Measurements from ENCODE around the gene KCNJ6.

KCNJ6 gene

DNA sequence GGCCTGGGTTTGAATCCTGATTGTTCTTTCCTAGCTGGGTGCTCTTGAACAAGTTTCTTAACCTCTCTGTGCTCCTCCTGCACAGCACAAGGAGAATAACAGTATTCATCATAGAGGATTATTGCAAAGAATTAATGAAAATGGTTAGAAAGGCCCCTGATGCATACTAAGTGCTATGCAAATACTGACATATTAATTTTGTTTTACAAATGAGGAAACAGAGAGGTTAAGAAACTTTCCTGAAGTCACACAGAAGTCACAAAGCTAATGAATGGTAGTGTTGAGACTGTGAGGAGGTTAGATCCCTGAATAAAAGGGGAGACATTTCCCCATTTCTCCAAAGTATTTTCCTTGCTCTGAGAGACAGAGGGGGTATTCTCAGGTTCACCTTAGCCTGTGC lies 99.0 kb downstream of the KCNJ6 start:
- no peak for DNase-seq (ENCODE audit: low read depth)

DNA sequence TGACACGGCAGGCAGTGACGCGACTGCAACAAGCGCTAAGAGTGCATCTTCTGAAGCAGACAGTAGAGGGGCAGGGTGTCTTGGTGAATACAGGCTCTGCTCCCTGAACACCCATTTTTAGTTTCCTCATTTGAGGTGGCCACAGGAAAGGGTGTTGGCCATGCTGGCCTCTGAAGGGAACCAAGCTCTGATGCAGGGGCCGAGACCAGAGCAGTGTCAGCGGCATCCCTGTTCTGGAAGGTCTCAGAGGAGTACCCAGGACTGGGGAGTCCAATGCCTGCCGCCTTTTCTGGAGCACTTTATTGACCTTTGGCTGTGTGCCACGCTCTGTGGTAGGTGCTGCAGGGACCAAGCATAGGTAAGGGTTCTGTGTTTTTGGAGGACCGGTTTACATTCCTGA lies 100.4 kb downstream of the KCNJ6 start:
- DNase-seq (ENCODE audit: low read depth): no peak

DNA sequence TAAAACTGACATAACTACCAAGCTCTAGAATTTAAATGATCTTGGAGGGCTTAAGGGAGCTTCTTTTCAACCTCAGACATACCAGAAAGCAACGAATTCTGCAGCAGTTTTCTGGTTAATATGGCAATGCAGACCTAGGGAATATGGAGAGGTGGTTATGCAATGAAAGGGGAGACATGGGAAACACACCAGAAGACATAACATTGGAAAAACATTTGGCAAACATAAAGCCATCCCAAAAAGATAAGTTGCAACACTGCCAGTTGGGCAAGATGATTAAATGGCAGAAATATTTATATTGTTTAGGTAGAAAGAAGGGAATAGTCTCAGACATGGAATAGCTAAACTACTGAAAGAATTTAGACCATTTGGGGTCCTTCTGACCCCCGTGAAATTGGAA lies 104.5 kb downstream of the KCNJ6 start:
- no peak for DNase-seq (ENCODE audit: low read depth)

DNA sequence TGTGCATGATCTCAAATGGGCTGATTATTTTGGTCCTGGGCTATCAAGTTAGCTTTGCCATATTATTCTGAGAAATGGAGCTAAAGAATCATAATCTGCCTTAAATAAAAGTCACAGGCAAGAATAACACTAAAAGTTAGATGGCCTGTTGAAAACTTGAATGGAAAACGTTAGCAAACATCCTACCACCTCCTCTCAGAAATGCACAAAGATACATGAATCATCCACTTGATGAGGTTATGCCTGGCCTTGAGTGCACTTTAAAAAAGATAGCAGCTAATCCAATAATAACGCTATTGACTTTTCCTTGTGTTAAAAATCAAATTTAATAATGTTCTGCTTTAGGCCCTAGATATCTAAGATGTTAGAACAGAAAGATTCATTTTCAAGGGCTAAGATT lies 108.0 kb downstream of the KCNJ6 start:
- no peak for DNase-seq (ENCODE audit: low read depth)

DNA sequence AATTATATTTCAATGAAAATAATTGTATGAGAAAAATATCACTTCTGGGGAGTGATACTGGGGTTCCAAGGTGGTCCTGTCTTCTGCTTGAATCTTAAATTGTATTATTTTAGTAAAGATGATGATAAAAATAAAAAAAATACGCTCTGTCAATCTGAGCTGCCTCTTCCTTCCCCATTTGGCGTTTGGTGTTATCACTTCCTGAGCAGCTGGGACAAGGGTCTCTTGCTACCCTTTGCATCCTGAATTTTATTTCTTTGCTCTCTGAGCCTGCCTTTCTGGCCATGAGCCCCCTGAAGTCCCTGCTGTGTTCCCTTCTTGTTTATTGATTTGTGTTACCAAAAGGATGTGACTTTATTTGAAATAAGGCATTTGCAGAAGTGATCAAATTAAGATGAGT lies 111.0 kb downstream of the KCNJ6 start:
- DNase-seq (ENCODE audit: low read depth): no peak

DNA sequence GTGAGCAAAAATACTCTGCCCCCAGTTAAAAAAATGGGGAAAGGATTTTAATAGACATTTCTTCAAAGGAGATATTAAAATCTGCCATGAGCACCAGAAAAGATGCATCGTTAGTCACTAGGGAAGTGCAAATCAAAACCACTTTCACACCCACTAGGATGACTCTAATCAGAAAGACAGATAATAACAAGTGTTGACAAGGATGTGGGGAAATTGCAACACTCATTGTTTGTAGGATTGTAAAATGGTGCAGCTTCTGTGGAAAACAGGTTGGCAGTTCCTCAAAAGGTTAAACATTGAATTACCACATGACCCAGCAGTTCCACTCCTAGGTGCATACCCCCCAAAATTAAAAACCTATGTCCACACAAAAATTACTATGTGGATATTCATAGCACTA lies 112.3 kb downstream of the KCNJ6 start:
- no peak for DNase-seq (ENCODE audit: low read depth)

DNA sequence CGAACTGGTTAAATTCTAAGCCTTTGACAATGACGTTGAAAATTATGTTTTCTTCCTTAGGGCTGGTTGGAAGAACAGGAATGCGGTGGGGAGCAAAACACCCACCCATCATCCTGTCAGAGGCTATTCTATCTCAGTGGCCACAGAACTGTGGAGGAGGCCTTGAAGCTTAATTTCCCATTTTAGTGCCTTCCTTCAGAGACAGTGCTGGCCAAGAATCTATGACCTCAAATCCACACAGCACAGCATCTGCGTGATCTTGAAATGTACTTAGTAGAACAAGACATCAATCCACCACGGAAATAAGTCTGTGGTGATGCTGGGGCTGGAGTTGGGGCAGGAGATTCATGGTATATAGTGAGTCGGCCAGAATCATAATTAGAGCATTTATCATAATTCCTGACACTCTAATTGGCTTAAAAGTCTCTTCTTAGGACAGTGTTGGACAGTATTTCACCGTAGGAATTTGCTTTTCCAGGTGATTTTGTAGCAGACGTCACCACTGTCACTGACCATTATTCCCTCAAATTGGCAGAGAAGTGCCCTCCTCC lies 113.1 kb downstream of the KCNJ6 start:
- no peak for DNase-seq (ENCODE audit: low read depth)

DNA sequence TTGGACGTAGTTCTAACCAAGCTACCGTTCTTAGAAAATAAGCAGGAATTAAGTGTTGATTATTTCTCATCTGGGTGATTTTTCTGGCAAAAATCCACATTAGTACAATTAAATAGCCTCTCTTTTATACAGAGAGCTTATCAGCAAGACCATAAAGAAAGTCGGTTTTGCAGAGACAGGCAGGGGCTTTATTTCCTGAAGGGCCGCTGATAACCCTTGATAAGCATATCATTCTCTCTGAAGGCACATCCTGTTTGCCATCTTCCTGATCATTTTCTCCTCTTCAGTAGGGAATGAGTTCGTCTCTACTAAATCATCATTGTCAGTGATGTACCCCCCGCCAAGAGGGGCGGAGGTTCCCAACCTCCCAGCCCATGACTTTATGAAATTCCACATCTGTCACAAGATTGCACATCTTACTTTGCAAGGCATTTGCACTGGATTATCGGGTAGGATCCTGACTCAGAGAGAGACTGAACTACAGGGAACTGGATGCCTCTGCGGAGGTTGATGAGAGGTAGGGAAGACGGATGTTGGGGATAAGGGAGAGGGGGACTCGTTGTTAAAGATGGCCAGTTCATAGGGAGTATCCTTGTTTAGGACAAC lies 115.7 kb downstream of the KCNJ6 start:
- DNase-seq (ENCODE audit: low read depth): no peak

DNA sequence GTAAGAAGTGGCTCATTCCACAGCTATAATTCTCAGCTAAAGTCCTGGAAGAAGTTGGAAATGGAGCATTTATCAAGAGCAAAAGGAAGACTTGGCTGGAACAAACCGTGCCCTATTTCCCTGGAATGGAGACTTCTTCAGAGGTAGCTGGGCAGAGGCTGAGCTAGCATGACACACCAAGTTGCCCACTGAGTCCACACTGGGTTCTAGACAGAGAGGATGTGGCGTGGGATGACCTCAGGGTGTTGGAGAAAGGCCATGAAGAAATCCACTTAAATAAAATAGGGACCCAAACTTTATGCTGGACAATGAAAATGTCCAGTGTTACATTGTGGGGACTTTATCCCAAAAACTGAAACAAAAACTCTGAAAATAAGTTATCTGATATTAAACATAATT lies 116.2 kb downstream of the KCNJ6 start:
- DNase-seq (ENCODE audit: low read depth): no peak

DNA sequence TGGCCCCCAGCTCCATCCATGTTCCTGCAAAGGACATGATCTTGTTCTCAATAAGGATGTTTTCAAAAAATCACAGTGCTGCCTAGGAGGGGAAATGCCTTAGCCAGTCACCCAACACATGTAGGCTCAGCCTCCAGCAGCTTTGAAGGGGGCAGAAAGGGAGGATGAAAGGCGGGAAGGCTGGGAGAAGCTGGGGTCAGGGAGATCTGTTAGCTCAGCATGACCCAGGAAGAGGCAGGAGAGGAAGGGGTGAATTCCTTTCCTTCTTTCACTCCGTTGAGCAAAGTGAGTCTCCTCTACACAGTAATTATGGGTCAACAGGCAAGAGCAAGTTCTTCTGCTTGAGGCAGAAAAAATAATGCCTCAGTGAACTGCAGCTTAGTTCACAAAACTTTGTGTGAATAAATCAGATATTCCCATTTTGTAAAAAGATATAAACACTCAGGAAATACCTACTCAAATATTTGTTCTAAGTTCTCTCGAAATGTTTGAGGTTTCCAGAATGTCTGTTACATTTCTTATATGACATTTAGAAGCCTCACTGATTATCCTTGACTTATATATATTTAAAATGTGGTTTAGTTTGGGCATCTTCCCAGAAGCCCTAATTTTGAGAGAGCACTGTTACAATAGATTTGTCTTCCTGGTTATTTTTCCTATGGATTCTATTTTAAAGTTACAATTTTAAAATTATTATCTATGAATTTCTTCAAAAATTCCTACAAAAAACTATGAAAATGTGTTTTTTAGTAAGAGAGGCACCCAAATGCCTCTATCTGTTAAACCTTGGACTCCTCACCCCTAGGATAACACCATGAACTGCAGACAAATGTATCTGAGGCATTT lies 116.8 kb downstream of the KCNJ6 start:
- no peak for DNase-seq (ENCODE audit: low read depth)

DNA sequence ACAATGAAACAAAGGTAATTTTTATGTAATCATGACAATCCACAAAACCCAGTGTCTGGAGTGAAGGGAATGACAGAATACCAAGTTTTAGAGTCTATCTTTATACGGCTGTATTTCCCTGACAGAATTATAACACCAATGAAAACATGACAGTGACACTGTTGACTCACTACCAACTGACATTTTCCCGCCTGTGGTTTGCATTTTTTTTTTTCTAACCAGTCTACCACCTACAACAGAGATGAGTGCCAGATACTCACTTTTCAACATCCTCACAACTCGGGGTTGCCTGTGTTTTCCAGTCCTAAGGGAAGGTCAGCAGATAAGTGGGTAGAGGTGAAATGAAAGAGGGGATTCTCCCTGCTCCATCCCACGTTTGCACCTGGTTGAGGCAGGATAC lies 118.9 kb downstream of the KCNJ6 start:
- no peak for DNase-seq (ENCODE audit: low read depth)

DNA sequence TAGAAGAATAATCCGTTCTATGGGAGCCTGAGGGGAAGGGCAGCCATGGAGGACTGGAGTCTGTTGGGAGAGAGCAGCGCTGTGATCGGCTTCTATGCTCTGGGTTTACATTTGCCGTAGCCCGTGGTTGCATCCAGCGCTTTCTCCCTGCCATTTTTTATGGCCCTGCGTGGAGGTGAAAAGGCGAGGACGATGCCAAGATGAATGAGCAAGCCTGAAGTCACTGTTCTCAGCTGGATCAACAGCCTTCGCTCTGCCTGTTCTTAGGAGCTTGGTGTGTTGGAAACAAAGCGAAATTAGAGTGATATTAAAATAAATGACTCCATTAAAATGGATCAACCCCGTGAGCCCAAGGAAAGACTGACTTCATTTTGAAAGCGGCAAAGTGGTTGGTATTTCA lies 120.2 kb downstream of the KCNJ6 start:
- no peak for DNase-seq (ENCODE audit: low read depth)

DNA sequence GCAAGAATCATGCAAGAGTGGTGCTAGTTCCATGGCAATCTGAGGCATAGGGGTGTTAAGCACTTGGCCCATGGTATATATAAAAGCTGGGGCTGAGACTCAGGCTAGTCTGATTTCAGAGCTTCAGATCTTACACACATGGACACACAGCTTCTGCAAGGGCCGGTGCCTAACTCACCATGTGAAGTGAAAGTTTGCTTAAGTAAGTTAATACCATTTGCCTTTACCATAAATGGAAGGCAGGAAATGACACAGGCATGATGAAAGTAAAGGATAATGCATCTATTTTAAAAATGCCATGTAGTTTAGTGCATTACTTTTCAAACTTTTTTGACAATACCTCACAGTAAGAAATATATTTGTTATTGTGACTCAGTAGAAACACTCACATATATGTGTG lies 122.6 kb downstream of the KCNJ6 start:
- DNase-seq (ENCODE audit: low read depth): no peak

DNA sequence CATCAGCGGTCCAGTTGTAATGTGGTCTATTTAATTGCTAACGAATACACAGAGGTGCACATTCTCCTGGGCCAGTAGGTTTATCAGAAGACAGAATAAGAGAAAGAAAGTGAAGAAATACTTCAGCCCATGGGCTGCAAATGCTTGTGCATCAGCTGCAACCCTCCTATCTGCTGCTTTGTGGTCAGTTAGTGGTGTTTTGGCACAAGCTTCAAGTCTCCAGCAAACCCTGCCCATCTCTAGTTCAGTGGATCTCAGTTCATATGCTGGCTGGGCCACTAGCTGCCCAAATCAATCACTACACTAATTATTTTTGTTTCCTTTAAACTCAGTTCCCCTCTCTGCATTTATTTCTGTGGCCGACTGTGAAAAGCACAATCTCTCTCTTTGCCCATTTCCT lies 124.2 kb downstream of the KCNJ6 start:
- no peak for DNase-seq (ENCODE audit: low read depth)

DNA sequence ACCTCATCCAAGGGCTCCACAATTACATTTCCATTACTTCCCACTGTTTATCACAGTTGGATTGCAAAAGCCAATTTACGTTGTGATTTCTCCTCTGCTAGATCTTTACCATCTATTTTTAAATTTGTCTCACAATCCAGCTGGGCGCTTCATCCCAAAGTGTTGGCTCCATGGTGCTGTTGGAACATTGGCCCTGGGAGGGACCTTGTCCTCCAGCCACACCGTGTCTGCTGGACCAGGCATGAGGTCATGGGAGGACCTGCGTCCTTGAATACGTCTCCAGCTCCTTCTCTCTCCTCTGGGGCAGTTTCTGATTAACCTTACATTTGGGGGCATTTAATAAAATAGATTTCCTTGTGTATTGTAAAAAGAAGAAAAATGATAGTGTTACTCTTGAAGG lies 125.4 kb downstream of the KCNJ6 start:
- DNase-seq (ENCODE audit: low read depth): no peak

DNA sequence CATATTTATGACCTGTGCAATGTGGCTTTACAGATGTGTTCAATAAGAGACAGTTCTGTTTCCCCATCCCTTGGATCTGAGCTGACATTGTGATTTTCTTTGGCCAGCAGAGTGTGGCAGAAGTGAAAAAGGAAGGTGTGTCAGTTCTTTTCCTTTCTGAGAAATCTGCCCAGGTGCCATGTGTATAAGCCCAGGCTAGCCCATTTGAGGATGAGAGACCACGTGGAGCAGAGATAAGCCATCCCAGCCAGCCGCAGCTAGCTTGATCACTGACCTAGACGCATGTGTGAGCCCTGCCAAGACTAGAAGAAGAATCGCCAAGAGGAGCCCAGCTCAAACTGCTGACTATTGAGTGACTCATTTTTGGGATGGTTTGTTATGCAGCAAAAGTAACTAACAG lies 127.8 kb downstream of the KCNJ6 start:
- no peak for DNase-seq (ENCODE audit: low read depth)

DNA sequence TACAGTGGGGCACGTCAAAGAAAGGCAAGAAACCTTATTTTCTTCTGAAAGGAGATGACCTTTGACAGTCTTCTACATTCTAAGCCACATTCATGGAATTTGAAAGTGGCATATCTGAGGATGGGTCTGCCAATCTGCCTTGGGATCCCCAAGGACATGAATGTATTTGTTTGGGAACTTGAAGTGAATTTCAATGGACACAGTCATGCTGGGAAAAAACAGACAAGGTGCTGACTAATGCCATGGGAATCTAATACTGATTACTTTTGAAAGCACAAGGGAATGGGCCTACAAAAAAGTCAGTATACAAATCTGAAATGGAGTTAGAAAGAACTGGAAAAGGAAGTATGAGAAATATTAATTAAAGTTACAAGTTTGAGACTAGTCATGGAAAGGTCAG lies 128.8 kb downstream of the KCNJ6 start:
- peak; percentile 77 for DNase-seq (ENCODE audit: low read depth)

DNA sequence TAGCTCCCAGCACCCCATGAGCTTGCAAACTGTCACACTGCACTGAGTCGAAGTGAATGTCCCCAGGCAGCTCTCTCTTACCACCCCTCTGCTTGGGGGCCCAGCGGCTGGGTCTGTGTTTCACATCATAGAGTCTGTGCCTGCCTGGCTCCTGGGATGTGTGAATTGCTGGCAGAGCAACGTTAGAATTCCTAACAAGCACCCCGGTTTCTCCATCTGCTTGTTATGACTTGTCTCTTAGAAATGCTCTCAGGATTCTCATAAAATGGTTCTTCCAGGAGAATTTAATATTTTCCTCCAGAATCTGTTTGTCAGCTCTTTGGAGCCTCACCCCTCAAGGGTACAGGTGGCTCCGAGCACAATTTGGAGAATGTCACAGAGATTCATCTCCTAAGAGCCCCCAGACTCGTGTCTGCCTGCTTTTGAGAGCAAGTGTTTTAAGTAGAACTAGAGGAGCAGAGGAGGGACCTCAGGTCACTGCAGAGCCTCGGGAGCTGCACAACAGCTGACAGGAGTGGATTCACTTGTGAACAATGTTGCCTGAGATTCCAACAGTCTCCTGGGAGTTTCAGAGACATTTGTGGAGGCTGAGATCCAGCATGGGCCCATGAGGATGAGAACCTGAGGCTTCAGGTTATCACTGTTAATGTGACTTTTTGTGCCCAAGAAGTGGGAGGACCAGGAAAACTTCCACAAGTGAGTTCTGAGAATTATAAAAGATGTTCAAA lies 131.5 kb downstream of the KCNJ6 start:
- DNase-seq (ENCODE audit: low read depth): no peak

DNA sequence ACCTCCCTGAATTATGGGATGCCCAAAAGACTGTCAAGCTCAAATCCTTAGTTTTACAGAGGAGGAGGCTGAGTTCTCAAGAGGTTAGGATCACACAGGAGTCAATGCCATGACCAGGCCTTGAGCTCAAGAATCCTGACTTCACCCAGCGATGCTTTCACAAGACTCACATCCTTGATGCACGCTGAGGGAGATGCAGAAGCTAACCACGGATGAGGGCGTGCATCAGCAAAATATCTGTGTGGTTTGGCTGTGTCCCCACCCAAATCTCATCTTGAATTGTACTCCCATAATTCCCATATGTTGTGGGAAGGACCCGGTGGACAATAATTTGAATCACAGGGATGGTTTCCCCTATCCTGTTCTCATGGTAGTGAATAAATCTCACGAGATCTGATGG lies 133.2 kb downstream of the KCNJ6 start:
- DNase-seq (ENCODE audit: low read depth): no peak

DNA sequence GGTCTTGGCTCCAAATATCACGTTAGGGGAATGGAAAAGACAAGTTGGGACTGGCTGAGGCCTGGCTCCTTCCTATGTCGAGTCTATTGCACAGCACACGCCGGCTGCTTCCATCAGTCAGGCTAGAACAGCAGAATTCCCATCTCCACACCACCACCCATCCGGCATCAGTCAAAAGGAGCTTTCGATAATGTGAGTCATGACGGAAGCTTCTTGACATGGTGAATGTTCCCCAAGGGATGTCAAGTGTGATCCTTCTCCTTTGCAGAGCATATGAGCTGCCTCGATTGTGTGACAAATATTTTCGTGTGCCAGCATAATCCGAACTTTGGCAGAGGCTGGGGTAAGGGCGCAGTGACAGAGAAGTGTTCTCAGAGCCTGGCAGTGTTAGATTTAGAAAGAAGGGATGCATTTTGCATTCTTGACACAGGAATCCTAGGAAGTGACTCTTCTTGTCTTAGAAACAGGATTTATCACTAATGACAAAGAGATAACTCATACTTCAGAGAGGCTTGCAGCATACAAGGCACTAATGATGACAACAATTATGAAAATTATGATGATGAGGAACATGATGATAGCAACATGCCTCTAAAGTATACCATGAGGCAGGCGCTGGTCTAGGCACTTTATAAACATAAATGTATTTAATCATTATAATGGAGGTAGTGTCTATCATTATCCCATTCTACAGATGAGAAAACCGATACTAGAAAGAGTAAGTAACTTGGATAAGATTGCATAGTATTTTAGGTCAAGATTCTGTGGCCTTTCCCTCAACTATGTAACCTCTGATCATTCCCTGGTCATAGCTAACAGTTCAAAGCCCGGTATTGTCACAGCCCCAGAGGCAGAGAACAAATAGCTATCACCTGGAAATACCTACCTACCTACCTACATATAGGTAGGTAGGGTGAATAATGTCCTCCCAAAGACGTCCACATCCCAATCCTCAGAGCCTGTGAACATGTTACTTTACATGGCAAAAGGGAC lies 135.0 kb downstream of the KCNJ6 start:
- no peak for DNase-seq (ENCODE audit: low read depth)

DNA sequence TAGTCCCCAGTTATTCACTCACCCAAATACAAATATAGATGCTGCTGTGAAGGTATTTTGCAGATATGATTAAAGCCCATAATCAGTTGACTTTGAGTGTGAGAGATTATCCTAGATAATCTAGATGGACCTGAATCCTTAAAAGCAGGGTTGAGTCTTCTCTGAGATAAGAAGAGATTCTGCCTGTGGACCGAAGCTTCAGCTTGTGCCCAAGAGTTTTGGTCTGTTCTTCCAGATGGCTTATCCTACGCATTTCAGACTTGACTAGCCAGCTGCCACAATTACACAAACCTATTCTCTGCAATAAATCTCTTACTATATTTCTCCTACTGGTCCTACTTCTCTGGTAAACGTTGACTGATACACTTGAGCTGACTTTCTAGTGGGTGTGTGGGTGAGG lies 145.1 kb downstream of the KCNJ6 start:
- no peak for DNase-seq (ENCODE audit: low read depth)

DNA sequence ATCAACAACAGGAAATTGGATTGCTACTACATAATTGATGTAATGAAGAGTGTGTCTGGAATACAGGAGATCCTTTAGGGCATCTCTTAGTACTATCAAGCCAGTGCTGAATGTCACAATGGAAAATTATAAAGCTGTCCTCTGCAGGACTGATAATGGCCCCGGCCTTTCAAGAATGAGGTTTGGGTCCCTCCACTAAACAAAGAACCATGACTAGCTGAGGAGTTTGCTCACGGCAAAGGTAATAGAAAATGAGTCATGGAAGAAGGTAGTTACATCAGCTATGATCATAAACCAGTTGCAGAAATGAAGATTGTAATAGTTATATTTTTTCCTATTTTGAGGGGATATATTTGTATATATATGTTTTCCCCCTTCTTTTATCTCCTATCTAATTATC lies 145.8 kb downstream of the KCNJ6 start:
- DNase-seq (ENCODE audit: low read depth): no peak
